Globus pallidus (tissue), 1 donor: ENCODE data around the gene SMAD9.
"Not testable (repeated sequence)": the region's sequence is repeated elsewhere in the genome, so short reads cannot be mapped to it uniquely, and the experiment has no call there.

ENCODE experiments used
- DNase-seq: peaks from one replicate; pipeline ENCODE4 v3.0.0-alpha.2; 2015; ENCODE audit warnings: low spot score

Gene SMAD9

DNA sequence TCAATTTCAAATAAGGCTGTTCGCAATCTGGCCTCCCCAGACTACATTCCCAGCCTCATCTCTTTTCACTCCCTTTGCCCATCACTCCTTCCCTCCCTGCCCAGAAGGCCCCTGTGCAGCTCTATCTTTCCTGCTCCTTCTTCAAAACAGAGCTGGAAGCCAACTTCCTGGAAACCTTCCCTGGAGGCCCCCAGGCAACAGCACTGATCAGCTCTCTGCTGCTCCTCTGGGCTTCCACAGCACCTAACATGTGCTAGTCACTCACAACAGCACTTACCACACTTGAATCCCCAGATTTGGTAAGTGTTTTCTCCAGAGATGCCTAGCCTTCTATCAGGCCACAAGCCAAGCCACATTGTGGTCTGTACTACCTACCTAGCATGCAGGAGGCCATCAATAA lies 9.5 kb downstream of the SMAD9 start:
- DNase-seq: no peak

DNA sequence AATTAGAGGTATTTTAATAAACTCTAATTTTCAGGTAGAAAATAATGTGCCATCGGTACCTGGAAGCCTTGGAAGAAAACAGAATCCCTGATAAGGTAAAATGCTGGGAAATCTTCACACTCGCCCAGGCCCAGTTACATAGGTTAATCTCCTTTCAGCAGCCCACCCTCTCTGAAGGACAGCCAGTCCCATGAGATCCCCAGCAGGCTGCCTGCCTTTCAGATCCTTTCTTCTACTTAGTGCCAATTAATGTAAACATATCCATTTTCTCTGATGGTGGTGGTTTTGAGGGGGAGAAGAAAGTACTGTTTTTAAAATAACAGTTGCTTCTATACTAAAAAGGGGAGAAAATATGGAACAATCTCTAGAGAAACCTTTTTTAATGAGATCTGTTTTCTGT lies 12.2 kb downstream of the SMAD9 start:
- no peak for DNase-seq

DNA sequence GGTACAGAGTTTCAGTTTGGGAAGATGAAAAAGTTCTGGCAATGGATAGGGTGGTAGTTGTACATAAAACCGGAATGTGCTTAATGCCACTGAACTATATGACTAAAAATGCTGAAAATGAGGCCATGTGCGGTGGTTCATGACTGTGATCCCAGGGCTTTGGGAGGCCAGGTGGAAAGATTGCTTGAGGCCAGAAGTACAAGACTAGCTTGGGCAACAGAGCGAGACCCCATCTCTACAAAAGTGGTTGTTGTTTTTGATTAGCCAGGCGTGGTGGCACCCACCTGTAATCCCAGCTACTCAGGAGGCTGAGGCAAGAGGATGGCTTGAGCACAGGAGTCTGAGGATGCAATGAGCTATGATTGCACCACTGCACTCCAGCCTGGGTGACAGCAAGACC lies 12.8 kb downstream of the SMAD9 start:
- DNase-seq: no peak

DNA sequence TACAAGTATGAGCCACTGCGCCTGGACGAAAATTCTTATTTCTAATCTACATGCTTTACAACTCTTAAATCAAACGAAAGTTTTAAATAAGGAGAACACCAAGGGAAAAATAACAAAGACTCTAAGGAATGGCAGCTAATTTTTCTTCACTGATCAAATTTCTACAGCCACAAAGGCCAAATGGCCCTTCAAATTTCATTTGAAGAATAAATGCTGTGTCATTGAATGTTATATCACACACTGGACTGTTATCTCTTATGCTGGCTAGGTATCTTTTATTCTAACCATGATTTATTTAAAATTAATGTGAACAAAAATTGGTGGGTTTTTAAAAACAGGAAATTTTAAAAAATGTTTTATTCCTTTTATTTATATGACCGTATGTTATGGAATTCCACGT lies 14.1 kb downstream of the SMAD9 start:
- DNase-seq: no peak

DNA sequence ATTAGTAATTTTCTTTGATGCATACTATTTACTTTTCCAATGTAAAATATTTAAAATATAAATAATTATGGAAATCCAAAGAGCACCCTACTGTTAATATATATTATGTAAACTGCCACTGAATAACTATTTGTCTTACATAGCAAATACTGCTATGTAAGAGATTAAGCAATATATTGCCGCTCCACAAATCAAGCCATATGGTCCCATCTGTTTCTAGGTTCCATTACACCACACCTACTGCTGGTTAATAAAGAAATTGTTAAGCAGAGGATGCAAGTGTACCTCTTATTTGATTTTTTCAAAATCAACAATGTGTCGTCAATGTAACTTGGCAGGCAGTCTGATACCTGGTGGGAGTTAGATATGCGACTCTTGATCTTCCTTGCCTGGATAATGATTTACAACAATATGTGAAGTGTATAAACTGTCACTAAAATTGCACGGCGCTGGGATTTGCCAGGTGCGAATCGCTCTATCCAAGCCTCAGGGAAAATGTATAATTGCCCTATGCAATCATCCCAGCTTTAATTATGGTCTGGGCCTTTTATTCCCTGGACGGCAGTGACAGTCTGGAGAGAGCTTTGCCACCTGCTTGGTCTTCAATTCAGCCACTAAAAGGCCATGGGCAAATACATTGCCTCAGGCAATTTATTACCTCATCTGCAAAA lies 16.0 kb downstream of the SMAD9 start:
- no peak for DNase-seq

DNA sequence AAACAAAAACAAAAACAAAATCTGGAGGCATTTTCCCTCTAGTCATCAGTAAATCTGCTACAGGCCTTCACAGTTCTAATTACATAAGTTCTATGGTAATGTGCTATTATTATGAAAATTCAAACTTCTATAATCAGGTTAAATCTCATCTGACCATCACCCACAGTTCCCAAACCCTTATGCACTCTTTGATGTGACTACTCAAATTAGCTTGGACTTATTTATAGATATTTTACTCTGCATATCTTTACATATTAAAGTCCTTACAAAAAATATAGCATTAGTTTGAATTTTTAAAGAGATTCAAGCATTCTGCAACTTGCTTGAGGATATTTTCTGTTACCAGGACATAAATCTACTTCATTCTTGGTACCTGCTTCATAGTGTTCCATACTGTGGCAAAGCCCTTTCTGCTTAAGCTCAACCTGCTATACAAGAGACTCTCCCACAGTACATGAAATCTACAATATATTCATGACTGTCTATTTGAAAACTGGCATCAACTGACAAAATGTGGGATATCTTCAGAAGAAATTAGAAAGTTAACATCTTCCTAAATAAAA lies 22.9 kb downstream of the SMAD9 start:
- DNase-seq: no peak

DNA sequence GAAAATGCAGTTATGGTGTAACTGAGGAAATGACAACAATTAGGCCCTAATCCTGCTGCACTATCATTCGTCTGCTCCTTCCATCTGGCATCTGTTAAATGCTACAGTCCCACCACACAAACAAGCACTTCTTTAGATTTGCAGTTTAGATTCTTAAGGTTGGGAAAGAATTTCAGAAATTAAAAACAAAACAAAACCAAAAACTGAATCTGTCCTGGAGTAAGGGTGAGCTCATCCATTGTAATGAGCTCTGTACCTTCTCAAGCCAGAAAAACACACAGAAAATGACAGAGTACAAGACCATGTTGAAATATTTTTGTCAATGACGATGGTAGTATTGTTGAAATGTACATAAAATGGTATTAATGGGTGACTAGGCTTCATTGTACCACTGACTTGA lies 28.3 kb downstream of the SMAD9 start:
- no peak for DNase-seq

DNA sequence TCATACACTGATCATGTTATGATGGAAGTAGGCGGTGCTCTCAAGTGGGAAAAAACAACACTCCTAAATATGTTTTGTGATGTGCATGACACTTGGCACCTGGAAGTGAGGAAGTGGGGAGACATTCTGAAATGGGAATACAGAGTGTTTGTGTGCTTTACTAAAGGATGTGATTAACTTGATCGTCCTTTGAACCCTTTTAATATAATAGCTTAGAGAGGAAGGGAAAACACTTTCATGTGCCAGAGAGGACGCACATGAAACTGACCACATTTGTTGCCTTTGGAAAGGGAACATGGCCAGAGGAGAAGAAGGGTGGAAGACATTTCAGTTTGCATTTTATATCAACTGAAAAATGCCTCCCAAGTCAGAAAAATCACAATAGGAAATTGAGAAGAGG lies 31.4 kb downstream of the SMAD9 start:
- no peak for DNase-seq

DNA sequence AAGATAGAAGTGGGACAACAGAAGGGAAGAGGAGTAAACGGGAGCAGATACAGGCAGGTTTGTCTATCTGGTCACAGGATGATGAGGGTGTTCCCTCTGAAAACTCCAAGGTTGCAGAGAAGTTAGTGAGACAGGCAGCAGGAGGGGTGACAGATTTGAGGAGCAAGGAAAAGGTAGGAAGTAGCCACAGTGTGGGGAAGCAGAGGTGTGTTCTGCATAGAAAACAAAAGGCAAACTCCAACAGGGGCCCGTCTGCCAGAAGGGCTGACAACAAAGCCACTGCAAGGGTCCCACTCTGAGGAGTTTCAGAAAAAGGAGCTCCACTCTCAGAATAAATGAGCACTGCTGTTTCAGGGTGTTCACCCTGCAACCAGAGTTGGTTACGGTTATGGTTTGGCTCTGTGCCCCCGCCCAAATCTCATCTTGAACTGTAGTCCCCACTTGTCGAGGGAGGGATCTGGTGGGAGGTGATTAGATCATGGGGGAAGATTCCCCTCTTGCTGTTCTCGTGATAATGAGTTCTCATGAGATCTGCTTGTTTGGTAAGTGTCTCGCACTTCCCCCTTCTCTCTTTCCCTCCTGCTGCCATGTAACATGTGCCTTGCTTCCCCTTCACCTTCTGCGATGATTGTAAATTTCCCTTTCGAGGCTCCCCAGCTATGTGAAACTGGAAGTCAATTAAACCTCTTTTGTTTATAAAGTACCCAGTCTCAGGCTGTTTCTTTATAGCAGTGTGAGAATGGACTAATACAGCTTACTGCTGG lies 32.1 kb downstream of the SMAD9 start:
- no peak for DNase-seq

DNA sequence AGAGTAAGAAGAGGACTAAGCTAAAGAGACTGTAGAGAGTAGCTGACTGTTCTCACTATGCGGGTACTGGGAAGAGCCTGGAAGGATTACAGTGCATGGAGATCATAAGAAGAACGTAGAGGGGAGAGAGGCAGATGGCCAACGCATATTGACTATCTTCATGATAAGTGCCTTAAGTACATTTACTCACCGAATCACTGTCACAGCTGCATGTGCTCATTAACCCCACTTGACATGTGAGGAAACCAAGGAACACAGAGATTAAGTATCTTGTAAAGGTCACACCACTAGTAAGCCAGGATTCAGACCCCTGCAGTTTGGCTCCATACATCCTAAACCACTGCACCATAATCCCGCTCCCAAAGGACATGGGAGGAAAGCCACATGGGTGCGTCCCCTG lies 34.1 kb downstream of the SMAD9 start:
- no peak for DNase-seq

DNA sequence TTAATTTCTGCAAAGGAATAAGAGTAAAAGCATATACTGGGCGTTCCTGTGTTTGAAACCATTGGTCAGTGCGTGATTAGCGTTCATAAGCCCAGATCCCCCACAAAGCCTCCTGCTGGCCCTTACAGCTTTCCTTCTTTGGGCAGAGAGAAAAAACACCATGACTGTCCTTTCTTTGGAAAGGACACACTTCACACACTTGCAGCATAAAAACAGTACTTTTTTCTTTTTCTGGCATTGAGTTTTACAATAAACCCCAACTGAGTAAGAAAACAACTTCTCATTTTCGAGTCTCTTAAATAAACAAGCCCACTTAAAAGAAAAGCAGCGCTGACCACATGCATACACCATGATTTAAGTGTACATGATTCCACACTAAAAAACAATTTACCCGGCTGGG lies 35.8 kb downstream of the SMAD9 start:
- DNase-seq: no peak

DNA sequence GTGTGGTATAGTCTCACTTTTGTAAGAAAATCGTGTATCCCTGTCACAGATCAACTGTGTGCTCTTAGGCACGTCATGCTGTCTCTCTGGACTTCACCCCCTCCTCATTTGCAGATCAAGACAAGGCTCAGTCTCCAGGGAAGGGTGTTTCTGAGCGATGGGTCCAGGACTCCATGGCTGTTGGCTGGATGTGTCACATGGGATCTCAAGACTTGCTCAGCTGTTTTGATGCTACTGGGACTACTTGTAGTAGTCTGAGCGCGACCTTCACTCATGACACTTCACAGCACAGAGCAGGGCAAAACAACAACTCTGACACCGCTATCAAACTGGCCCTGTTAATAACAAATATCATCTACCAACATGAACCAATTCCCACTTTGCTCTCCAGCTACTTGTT lies 36.2 kb downstream of the SMAD9 start:
- no peak for DNase-seq

DNA sequence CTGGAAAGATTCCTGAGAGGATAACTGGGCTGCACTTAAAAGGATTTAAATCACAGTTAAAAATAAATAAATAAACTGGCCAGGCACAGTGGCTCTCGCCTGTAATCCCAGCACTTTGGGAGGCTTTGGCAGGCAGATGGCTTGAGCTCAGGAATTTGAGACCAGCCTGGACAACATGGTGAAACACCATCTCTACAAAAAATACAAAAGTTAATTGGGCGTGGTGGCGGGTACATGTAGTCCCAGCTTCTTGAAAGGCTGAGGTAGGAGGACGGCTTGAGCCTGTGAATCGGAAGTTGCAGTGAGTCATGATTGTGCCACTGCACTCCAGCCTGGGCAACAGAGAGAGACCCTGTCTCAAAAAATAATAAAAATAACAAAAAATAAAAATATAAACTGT lies 36.6 kb downstream of the SMAD9 start:
- not testable (repeated sequence) for DNase-seq

DNA sequence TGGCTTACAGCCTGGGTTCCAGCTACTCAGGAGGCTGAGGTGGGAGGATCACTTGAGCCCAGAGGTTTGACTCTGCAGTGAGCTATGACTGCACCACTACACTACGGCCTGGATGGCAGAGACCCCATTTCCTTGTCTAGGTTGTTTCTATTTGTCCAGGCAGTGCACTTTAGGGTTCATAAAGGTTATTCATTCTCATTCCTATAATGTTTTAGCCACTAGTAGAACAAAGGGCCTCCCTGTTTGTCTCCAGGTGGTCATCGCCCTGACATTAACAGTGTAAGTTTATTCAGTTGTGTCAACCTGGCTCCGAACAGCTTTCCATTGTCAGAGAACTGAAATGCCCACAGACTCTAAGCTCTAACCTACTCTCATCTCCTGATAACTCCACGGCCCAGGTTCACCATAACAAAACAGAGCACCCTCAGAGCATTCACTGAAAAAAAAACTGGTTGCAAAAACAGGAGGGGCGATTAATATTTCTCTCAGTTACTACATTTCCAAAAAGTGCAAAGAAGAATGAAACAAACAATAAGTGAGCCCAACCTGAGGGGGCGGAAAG lies 37.1 kb downstream of the SMAD9 start:
- DNase-seq: no peak

DNA sequence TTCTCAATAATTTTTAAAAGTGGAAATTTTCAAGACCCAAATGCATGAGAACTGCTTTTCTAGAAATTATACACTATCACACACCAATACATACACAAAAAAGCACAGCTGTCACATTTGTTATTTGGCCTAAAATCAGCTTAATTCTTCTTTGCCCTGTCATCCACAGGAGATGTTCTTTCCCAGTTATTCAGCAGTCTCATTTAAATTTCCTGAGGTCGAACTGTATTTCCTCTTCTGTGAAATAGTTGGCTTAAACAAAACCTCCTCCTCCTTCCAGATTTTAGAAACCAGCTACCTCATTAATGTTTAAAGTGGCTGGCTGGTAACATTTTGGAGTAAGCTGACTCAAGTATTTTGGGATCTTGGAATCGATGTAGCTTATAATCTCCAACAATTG lies 39.1 kb downstream of the SMAD9 start:
- no peak for DNase-seq

DNA sequence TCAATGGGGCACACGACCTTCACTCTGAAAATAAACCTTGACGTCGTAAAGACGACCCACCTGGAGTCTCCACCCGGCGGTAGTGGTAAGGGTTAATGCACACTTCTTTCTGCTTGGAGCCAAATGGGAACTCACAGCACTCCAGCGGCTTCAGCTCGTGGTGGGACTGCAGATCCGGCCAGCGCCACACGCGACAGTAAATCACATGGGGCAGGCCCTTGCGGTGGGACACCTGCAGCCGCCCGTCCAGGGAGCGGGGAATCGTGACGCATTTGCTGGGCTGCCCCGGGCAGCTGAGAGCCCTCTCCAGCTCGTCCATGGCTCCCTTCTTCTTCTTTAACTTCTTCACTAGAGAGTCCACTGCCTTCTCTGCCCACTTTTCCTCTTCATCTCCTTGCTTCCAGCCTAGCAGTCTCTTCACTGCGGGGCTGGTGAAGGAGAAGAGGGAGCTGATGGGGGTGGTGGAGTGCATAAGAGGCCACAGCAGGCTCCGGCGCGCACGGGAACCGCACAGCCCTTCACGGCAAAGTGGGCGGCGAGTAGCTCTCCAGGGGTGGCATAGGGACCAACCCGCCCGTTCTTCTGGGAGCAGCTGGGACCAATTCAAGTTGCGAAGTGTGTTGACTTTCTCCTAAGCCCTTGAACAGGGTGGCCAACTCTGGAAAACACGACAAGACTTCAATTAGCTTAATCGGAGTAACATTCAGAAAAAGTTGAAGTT lies 40.7 kb downstream of the SMAD9 start:
- DNase-seq: no peak

DNA sequence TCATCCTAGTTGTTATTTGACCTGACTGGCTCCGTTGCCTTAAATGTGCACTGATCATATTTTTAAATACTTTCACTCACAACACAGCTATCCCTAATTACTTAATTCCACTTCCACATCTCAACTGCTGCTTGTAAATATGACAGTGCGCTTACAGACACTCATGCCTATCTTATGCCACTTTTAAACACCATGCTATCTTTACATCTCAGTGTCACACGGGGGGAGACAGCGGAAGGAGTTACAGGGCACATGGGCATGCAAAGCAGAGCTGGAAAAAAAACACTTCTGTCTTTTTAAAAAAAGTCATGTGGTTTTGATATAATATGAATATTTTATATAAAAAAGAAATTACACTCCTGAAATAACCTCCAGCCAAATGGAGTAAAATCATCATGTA lies 44.1 kb downstream of the SMAD9 start:
- no peak for DNase-seq

DNA sequence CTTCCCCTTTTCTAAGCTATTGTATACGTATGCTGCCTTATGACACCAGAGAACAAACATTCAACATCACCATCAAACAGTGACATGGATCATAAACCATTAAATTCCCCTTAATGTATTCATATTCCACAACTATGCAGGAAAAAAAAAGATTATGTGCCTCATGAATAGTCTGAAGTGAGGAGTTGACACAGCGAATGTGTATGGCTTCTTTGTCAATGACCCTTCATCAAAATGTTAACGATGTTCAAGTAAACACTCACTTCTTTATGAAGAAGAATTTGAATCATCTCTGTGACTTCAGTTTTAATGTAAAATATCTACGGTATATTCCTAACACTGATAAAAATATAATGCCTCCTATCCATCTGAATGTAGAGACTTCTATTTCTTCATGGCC lies 44.6 kb downstream of the SMAD9 start:
- no peak for DNase-seq

DNA sequence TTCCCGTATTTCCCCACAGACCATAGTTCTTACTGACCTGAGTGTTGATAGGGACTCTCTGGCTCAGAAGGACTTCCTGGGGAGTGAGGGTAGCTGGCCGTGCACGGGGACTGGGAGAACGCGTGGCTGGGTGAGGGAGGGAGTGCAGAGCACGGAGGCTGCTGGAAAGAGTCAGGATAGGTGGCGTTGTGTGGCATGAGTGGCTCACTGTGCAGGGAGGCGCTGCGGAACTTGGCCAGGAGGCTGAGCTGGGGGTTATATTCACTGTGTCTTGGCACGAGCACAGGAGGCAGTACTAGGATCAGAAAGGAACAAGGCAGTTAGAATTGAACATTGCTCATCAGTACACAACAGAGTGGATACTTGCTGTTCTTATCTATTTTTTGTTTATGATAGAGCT lies 47.4 kb downstream of the SMAD9 start:
- DNase-seq: peak; percentile 42

DNA sequence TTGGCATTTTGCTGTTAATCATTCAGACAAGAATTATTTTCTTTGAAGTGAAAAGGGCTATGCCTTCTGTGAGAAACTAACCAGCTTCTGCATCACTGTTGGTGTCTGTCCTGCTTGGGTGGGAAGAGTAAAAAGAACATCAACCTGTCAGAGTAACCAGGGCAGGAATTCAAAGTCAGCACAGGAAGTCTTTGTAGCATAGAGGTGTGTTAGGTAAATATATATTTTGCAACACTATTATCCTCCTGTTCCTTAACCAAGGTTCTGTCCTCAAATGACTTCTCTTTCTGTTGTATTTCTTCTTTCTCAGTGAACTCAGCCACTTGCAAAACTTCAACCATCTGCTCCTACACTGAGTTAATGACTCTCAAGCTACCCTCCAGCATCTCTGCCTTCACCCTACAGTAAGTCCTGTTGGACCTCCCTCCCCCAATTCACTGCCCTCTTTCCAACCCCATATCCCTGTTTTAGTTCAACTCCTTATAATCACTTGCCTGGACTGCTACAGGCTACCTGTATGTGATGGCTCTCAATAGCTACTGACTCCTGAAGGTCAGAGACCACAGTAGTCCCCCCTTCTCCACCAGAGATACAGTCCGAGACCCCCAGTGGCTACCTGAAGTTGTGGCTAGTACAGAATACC lies 49.9 kb downstream of the SMAD9 start:
- DNase-seq: no peak

DNA sequence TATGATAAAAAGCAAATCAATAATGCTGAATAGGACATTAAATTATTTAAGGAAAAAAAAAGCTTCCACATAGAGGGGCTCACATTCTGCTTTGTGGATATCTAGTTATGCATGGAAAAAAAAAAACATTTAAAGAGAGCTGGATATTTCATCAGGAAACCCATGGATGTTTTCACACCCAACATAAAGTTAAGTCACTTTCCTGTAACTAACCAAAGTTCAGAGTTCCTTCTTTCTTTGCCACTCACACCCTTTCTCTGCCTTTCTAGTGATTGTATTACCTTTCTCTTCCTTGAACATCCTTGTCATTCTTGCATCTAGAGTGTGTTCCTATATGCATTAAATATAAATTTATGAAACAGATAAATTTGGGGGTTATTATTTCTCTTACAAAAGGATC lies 53.8 kb downstream of the SMAD9 start:
- DNase-seq: no peak

DNA sequence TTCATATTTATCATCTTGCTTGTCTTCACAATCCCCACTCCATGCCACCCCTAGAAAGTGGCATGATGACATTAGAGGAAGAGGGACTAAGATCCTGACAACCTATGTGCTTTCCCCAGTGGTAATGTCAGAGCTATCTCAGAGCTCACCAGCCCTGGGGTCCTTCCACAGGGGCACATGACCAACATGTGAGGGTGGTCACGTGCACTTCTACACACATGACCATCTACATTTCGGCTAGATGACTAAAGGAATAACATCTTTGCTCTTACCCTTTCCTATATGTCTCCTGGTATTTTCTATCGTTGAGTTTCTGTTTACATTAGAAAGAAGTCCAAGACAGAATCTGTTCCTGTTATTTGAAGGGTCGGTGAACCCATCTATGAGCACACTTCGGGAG lies 54.8 kb downstream of the SMAD9 start:
- DNase-seq: no peak
